Endothelial cell of umbilical vein (primary cell): ENCODE results near the gene INPP5A. TPM values are rescaled to one million over a fixed set of nuclear protein-coding genes. Genes with fewer than 3 reads are reported as not detected.

ENCODE experiments used
- BruUV-seq: library from RNA; stranded (reverse); fragments of 400-500 nt; replicated peaks from 2 replicates; lab custom pipeline; 2021; lab: Mats Ljungman, UMichigan
- CTCF ChIA-PET: fragments of 300-600, 350-600 bp; sonication (Branson Sonifier 250); formaldehyde crosslinking; loops from one replicate; lab custom pipeline; 2021; ENCODE audit warnings: antibody characterized with exemption, inconsistent platforms; lab: Charles Lee
- POLR2A ChIA-PET: fragments of 300-600, 350-600 bp; sonication (Branson Sonifier 250); formaldehyde crosslinking; loops from one replicate; lab custom pipeline; 2021; ENCODE audit warnings: antibody characterized with exemption, inconsistent platforms; lab: Charles Lee
- DNase-seq: peaks from one replicate; pipeline ENCODE4 v3.0.0-alpha.2; 2011; ENCODE audit warnings: low read depth, low spot score
- FAIRE-seq: peaks from 2 replicates; lab custom pipeline; 2011; peaks lifted over from hg19 to GRCh38; lab: Jason Lieb, UNC
- H2AFZ ChIP-seq: 2 replicates; pipeline ENCODE4 v1.6.0; 2012; ENCODE audit warnings: low read depth, low read length, control low read depth, inconsistent platforms
- H3K27ac ChIP-seq: 2 replicates; pipeline ENCODE4 v1.5.1; 2011; ENCODE audit warnings: low read depth, mild to moderate bottlenecking, control low read depth, low read length, moderate library complexity; ENCODE audit not compliant: insufficient read depth
- H3K27me3 ChIP-seq, 2 experiments: 2 replicates each; pipeline versions ENCODE4 v1.6.0 to v1.6.1; 2011; ENCODE audit warnings: low read length in 2 of 2, mixed read lengths in 1 of 2; ENCODE audit not compliant: control insufficient read depth in 2 of 2, insufficient read depth in 2 of 2
- H3K36me3 ChIP-seq, 2 experiments: 2 replicates in 1 of 2; 3 replicates in 1 of 2; pipeline ENCODE4 v1.5.1; 2011; ENCODE audit warnings: low read length in 2 of 2, mild to moderate bottlenecking in 1 of 2, moderate library complexity in 1 of 2; ENCODE audit not compliant: control insufficient read depth in 2 of 2, insufficient read depth in 2 of 2; ENCODE audit errors: extremely low read depth in 1 of 2
- H3K4me1 ChIP-seq: 3 replicates; pipeline ENCODE4 v1.5.1; 2011; ENCODE audit warnings: mild to moderate bottlenecking, low read length; ENCODE audit not compliant: control insufficient read depth, insufficient read depth; ENCODE audit errors: extremely low read depth
- H3K4me2 ChIP-seq: 2 replicates; pipeline ENCODE4 v1.6.1; 2011; ENCODE audit warnings: low read length, control low read depth, mixed read lengths; ENCODE audit not compliant: insufficient read depth
- H3K4me3 ChIP-seq, 3 experiments: fragments of 200-600 bp in 1 of 3; sonication (generic), shearing (Covaris generic) in 1 of 3; replicated peaks in 1 of 3; 2 replicates each; pipeline ENCODE4 v1.5.1; 2011 to 2016; ENCODE audit warnings: control low read depth in 3 of 3, low read length in 3 of 3, mild to moderate bottlenecking in 2 of 3, inconsistent platforms in 1 of 3, low read depth in 1 of 3, moderate library complexity in 1 of 3; ENCODE audit not compliant: insufficient read depth in 1 of 3
- H3K79me2 ChIP-seq: 2 replicates; pipeline ENCODE4 v1.6.0; 2012; ENCODE audit warnings: low read length, inconsistent platforms; ENCODE audit not compliant: control insufficient read depth, insufficient read depth
- H3K9ac ChIP-seq: replicated peaks from 2 replicates; pipeline ENCODE3; 2011; ENCODE audit warnings: low read length, control low read depth; ENCODE audit not compliant: insufficient read depth; ENCODE audit errors: extremely low read depth
- H3K9me1 ChIP-seq: replicated peaks from 3 replicates; pipeline ENCODE4 v1.6.0; 2011; ENCODE audit warnings: mild to moderate bottlenecking, low read length; ENCODE audit not compliant: control insufficient read depth, insufficient read depth; ENCODE audit errors: extremely low read depth
- H3K9me3 ChIP-seq: replicated peaks from 2 replicates; pipeline ENCODE4 v1.5.1; 2012; ENCODE audit warnings: low read length, inconsistent platforms; ENCODE audit not compliant: control insufficient read depth, insufficient read depth
- H4K20me1 ChIP-seq: replicated peaks from 2 replicates; pipeline ENCODE3; 2011; ENCODE audit warnings: mild to moderate bottlenecking, low read length; ENCODE audit not compliant: control insufficient read depth, insufficient read depth; ENCODE audit errors: extremely low read depth
- EZH2 ChIP-seq: IDR thresholded peaks from 2 replicates; pipeline ENCODE4 v1.6.1; 2012; ENCODE audit warnings: borderline replicate concordance, low read depth, mild to moderate bottlenecking, moderate library complexity, low read length, inconsistent platforms; ENCODE audit not compliant: severe bottlenecking
- FOS ChIP-seq: IDR thresholded peaks from 2 replicates; pipeline ENCODE4 v1.6.1; 2011; ENCODE audit warnings: mild to moderate bottlenecking, low read length, moderate library complexity, borderline replicate concordance; ENCODE audit not compliant: insufficient read depth
- GATA2 ChIP-seq: IDR thresholded peaks from 2 replicates; pipeline ENCODE4 v1.7.0; 2011; ENCODE audit warnings: low read depth, mild to moderate bottlenecking, moderate library complexity, mixed read lengths, low read length; ENCODE audit not compliant: insufficient read length, insufficient read depth
- JUN ChIP-seq: IDR thresholded peaks from 2 replicates; pipeline ENCODE4 v1.6.1; 2011; ENCODE audit warnings: borderline replicate concordance, low read depth; ENCODE audit not compliant: insufficient read length, insufficient read depth
- MYC ChIP-seq: IDR thresholded peaks from one replicate; pipeline ENCODE4 v1.6.1; 2011; ENCODE audit warnings: mild to moderate bottlenecking, low read depth, low read length
- POLR2A ChIP-seq: IDR thresholded peaks from 2 replicates; pipeline ENCODE4 v1.6.1; 2012; ENCODE audit warnings: low read depth, mild to moderate bottlenecking, control low read depth, low read length
- POLR2AphosphoS5 ChIP-seq: IDR thresholded peaks from 2 replicates; pipeline ENCODE4 v1.6.1; 2012; ENCODE audit warnings: low read depth, mild to moderate bottlenecking, control low read depth, low read length, moderate library complexity; ENCODE audit not compliant: insufficient read depth
- dilution Hi-C: fragments of 300-500 bp; cut with MboI; formaldehyde crosslinking; loops from one replicate; pipeline ENCODE4 v1.15.0; 2019; ENCODE audit warnings: low sequenced_read_pairs; ENCODE audit not compliant: extremely low pct_ligation_motif_present
- intact Hi-C: fragments of 100-400 bp; cut with micrococcal nuclease; formaldehyde crosslinking; loops from one replicate; pipeline ENCODE4 v1.10.0; 2022
- polyA plus RNA-seq, 4 experiments: library from polyadenylated mRNA; depleted of rRNA in 3 of 4; stranded (reverse) in 3 of 4; unstranded in 1 of 4; fragments of >200 nt; gene quantifications; 2 replicates each; pipeline versions ENCODE4 v1.2.1 to v1.2.3, GENCODE V29; 2011 to 2012; ENCODE audit warnings: missing spikeins in 1 of 4
- total RNA-seq: library from RNA; stranded (reverse); gene quantifications from 2 replicates; pipeline ENCODE4 v1.2.3, GENCODE V29; 2021
- TF ChIP-seq, protein P1 (sequence below): IDR thresholded peaks from 2 replicates; pipeline ENCODE4 v1.6.1; 2011; ENCODE audit not compliant: insufficient read depth, insufficient read length
- TF ChIP-seq, protein P2 (sequence below), 2 donors: IDR thresholded peaks; 1 replicate in 1 of 2; 2 replicates in 1 of 2; pipeline ENCODE4 v1.5.1; 2011; ENCODE audit warnings: low read length in 2 of 2, mild to moderate bottlenecking in 2 of 2, moderate library complexity in 2 of 2, control low read depth in 1 of 2, inconsistent platforms in 1 of 2, low read depth in 1 of 2; ENCODE audit not compliant: insufficient read depth in 1 of 2; ENCODE audit errors: extremely low read depth in 1 of 2

The INPP5A gene
- total and polyA plus RNA-seq, 2 donors (not counting 3 experiments of a cell fraction or from before 2014, with no cell fraction given), result 22.9 to 33.2 TPM

DNA sequence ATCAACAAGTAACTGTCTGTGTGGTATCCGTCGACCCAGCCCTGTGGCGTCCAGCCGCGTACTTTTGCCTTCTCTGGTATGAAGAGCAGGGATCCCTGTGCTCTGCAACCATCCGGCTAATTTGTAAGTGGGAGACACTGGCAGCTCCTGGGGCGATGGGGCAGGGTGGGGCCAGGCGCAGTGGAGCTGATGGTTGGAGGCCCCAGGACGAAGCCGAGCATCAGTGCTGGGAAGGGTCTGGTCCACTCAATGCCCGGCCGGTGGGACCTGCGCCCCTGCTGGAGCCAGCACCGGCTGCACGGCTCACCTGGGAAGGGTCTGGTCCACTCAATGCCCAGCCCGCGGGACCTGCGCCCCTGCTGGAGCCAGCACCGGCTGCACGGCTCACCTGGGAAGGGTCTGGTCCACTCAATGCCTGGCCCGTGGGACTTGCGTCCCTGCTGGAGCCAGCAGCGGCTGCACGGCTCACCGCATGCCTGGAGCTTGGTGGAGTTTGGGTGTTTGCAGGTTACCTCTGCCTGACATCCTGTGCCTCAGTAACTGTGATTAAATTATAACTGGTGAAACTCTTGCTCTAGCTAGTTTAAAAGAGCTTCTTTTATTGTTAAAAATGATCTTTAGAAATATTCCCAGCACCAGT lies 152.3 kb downstream of the INPP5A start:
- FAIRE-seq (no peak), DNase-seq (no peak)
- Histone ChIP-seq H3K4me2 (no peak overlapping the region), H3K27ac (no peak overlapping the region), H4K20me1 (no peaks in the 10 kb centered on the region), H3K4me3 (no peak overlapping the region), H3K27me3 (no peaks in the 10 kb centered on the region), H3K9me3 (no peaks in the 10 kb centered on the region), H3K4me1 (peaks cover 6% of the 10 kb centered on the region), H3K36me3 (no peaks in the 10 kb centered on the region), H2AFZ (no peak overlapping the region), H3K79me2 (peaks cover 14% of the 10 kb centered on the region), H3K9me1 (no peaks in the 10 kb centered on the region), H3K9ac (no peak overlapping the region)
- intact Hi-C loops, result no loop called here
- TF ChIP-seq EZH2 (no peak), FOS (no peak), JUN (no peak), POLR2A (no peak), POLR2AphosphoS5 (no peak), GATA2 (no peak)
- ChIA-PET POLR2A (no interaction called here), CTCF (interaction anchor here (1.5 kb wide), 1 partner anchor 35 kb away, joined by 4 read pairs; no protein-coding TSS in a partner anchor)
- no TSS peak for BruUV-seq
- dilution Hi-C loops, result no loop called here

DNA sequence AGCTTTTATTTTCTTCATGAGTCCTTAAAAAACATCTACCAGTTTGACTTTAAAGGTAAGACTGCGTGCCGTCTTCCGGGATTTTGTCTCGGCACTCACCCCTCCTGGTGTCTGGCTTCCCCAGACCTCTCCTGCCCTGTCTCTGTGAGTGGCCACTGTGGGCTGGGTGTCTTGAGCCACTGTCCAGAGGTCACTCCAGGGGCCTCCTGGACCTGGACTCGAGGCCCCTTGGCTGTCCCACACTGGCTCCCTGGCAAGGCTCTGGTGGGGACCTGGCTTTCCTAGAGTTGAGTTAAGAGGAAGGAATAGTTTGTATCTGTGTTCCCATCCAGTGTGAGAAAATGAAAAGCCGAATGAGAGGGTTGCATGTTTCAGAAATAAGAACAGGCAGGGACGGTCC lies 152.8 kb downstream of the INPP5A start:
- Histone ChIP-seq H3K9me3 (no peaks in the 10 kb centered on the region), H3K79me2 (peaks cover 11% of the 10 kb centered on the region), H3K27ac (no peak overlapping the region), H3K27me3 (no peaks in the 10 kb centered on the region), H4K20me1 (no peaks in the 10 kb centered on the region), H3K4me2 (no peak overlapping the region), H3K9me1 (no peaks in the 10 kb centered on the region), H3K36me3 (no peaks in the 10 kb centered on the region), H3K4me3 (no peak overlapping the region), H3K9ac (no peak overlapping the region), H2AFZ (no peak overlapping the region), H3K4me1 (no peaks in the 10 kb centered on the region)
- no TSS peak for BruUV-seq
- intact Hi-C loops, result no loop called here
- ChIA-PET POLR2A (no interaction called here), CTCF (interaction anchor here (1.5 kb wide), 1 partner anchor 36 kb away, joined by 4 read pairs; no protein-coding TSS in a partner anchor)
- FAIRE-seq, result no peak
- DNase-seq, result no peak
- TF ChIP-seq JUN (no peak), POLR2AphosphoS5 (no peak), FOS (no peak), EZH2 (no peak), MYC (no peak)
- TF ChIP-seq, protein P1, sequence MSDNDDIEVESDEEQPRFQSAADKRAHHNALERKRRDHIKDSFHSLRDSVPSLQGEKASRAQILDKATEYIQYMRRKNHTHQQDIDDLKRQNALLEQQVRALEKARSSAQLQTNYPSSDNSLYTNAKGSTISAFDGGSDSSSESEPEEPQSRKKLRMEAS, result no peak
- TF ChIP-seq, protein P2, sequence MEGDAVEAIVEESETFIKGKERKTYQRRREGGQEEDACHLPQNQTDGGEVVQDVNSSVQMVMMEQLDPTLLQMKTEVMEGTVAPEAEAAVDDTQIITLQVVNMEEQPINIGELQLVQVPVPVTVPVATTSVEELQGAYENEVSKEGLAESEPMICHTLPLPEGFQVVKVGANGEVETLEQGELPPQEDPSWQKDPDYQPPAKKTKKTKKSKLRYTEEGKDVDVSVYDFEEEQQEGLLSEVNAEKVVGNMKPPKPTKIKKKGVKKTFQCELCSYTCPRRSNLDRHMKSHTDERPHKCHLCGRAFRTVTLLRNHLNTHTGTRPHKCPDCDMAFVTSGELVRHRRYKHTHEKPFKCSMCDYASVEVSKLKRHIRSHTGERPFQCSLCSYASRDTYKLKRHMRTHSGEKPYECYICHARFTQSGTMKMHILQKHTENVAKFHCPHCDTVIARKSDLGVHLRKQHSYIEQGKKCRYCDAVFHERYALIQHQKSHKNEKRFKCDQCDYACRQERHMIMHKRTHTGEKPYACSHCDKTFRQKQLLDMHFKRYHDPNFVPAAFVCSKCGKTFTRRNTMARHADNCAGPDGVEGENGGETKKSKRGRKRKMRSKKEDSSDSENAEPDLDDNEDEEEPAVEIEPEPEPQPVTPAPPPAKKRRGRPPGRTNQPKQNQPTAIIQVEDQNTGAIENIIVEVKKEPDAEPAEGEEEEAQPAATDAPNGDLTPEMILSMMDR (IDR thresholded peaks at IDR 0.05; ENCODE audit: extremely low read depth in 1 of 2, insufficient read depth in 1 of 2, low read depth in 1 of 2, low read length in 2 of 2), result no peak
- dilution Hi-C loops, result no loop called here
